ENCODE measurements around the gene TPSG1.

DNA sequence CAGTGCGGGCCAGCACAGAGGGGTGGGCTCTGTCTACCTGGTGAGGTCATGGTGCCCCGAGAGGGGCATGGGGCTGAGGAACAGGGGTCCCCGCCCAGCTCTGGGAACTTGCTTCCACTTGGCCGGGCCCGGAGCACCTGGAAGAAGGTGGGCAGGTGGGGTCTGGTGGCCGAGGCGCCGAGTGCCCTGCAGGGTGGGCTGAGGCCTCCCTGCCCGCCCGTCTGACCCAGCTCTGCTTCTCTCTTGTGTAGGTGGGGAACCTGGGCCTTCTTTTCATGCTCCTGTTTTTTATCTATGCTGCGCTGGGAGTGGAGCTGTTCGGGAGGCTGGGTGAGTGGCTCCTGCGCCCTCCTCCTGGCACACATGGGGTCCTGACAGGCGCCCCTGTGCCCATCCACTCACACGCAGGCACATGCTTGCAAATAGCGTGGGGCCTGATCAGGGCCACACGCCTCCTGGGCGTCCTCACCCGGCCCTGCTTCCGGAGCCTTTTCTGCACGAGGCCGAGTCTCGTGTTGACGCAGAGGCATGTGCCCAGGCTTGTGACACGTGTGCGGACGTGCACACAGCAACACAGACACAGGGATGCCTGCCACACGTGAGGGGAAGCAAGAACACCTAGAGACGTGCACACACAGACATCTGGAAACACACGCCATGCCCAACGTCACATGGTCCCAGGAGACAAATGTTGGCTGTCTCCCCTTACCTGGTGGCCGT, 8.2 kb downstream of the TPSG1 start:
- TF ChIP-seq, protein P1, sequence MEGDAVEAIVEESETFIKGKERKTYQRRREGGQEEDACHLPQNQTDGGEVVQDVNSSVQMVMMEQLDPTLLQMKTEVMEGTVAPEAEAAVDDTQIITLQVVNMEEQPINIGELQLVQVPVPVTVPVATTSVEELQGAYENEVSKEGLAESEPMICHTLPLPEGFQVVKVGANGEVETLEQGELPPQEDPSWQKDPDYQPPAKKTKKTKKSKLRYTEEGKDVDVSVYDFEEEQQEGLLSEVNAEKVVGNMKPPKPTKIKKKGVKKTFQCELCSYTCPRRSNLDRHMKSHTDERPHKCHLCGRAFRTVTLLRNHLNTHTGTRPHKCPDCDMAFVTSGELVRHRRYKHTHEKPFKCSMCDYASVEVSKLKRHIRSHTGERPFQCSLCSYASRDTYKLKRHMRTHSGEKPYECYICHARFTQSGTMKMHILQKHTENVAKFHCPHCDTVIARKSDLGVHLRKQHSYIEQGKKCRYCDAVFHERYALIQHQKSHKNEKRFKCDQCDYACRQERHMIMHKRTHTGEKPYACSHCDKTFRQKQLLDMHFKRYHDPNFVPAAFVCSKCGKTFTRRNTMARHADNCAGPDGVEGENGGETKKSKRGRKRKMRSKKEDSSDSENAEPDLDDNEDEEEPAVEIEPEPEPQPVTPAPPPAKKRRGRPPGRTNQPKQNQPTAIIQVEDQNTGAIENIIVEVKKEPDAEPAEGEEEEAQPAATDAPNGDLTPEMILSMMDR (IDR thresholded peaks at IDR 0.05) = no peak
- no peak for TF ChIP-seq POLR2A (IDR thresholded peaks at IDR 0.05)

Measured in heart left ventricle (tissue), 13 donors.